SK-N-SH (cell line): ENCODE measurements around the gene SLC13A1. TPM values are rescaled to one million over a fixed set of nuclear protein-coding genes. Genes with fewer than 3 reads are reported as not detected.

Experiments
- CTCF ChIA-PET: fragments of 300-600, 350-600 bp; formaldehyde crosslinking; extraction: SDS; loops from one replicate; lab custom pipeline; 2021; lab: Yijun Ruan, JAX
- POLR2A ChIA-PET: fragments of 350-600 bp; sonication (Branson Sonifier 250); formaldehyde crosslinking; extraction: SDS; loops from one replicate; lab custom pipeline; 2020; ENCODE audit warnings: antibody characterized with exemption, inconsistent platforms; lab: Yijun Ruan, JAX
- DNase-seq: peaks from one replicate; pipeline ENCODE4 v3.0.0; 2012
- H2AFZ ChIP-seq: fragments of 200-600 bp; sonication (generic); 2 replicates; pipeline ENCODE4 v1.8.1; 2016; ENCODE audit warnings: antibody characterized with exemption, mild to moderate bottlenecking, low read depth
- H3F3A ChIP-seq: fragments of 200-600 bp; sonication (generic); replicated peaks from 2 replicates; pipeline ENCODE3; 2016; ENCODE audit warnings: antibody characterized with exemption, mild to moderate bottlenecking; ENCODE audit not compliant: insufficient read depth
- H3K27ac ChIP-seq, 2 experiments: fragments of 200-500 bp in 1 of 2; fragments of 200-600 bp in 1 of 2; sonication (Bioruptor generic) in 1 of 2; sonication (generic), shearing (Covaris generic) in 1 of 2; 2 replicates each; pipeline versions ENCODE4 v1.5.1 to v1.6.1; 2014 to 2016; ENCODE audit warnings: low read depth in 2 of 2, inconsistent platforms in 1 of 2, low read length in 1 of 2, mild to moderate bottlenecking in 1 of 2, mixed read lengths in 1 of 2
- H3K27me3 ChIP-seq: fragments of 200-600 bp; sonication (generic), shearing (Covaris generic); 2 replicates; pipeline ENCODE4 v1.6.1; 2016; ENCODE audit warnings: mixed run types; ENCODE audit not compliant: insufficient read depth
- H3K36me3 ChIP-seq, 2 experiments: fragments of 200-500 bp in 1 of 2; fragments of 200-600 bp in 1 of 2; sonication (Bioruptor generic) in 1 of 2; sonication (generic) in 1 of 2; replicated peaks in 1 of 2; 2 replicates each; pipeline versions ENCODE3 to v1.5.1; 2014 to 2016; ENCODE audit warnings: low read length in 1 of 2, mild to moderate bottlenecking in 1 of 2; ENCODE audit not compliant: insufficient read depth in 2 of 2, control insufficient read depth in 1 of 2
- H3K4me1 ChIP-seq, 2 experiments: fragments of 200-500 bp in 1 of 2; fragments of 200-600 bp in 1 of 2; sonication (Bioruptor generic) in 1 of 2; sonication (generic), shearing (Covaris generic) in 1 of 2; 2 replicates each; pipeline versions ENCODE4 v1.5.1 to v1.6.1; 2014 to 2016; ENCODE audit warnings: low read depth in 1 of 2, low read length in 1 of 2, mixed run types in 1 of 2; ENCODE audit not compliant: insufficient read depth in 2 of 2, control insufficient read depth in 1 of 2
- H3K4me2 ChIP-seq: fragments of 200-600 bp; sonication (generic), shearing (Covaris generic); 2 replicates; pipeline ENCODE4 v1.6.1; 2017; ENCODE audit warnings: mixed run types
- H3K4me3 ChIP-seq, 2 experiments: fragments of 200-500 bp in 1 of 2; fragments of 200-600 bp in 1 of 2; sonication (Bioruptor generic) in 1 of 2; sonication (generic), shearing (Covaris generic) in 1 of 2; 2 replicates each; pipeline versions ENCODE4 v1.5.1 to v1.8.1; 2014 to 2016; ENCODE audit warnings: low read depth in 2 of 2, inconsistent platforms in 1 of 2, low read length in 1 of 2, mild to moderate bottlenecking in 1 of 2, mixed read lengths in 1 of 2, moderate library complexity in 1 of 2
- H3K79me2 ChIP-seq: fragments of 200-600 bp; sonication (generic); 2 replicates; pipeline ENCODE4 v1.8.1; 2017; ENCODE audit warnings: mild to moderate bottlenecking; ENCODE audit not compliant: insufficient read depth
- H3K9ac ChIP-seq: fragments of 200-600 bp; sonication (generic); 2 replicates; pipeline ENCODE4 v1.6.1; 2017; ENCODE audit warnings: mixed run types
- H3K9me2 ChIP-seq: fragments of 200-600 bp; sonication (generic); 2 replicates; pipeline ENCODE4 v1.6.1; 2017; ENCODE audit warnings: mixed run types
- H3K9me3 ChIP-seq: fragments of 200-600 bp; sonication (generic); 2 replicates; pipeline ENCODE4 v1.6.1; 2017; ENCODE audit warnings: mixed run types, mild to moderate bottlenecking, moderate library complexity
- H4K20me1 ChIP-seq: fragments of 200-600 bp; sonication (generic); 2 replicates; pipeline ENCODE4 v1.6.1; 2017; ENCODE audit warnings: mild to moderate bottlenecking, mixed run types; ENCODE audit not compliant: insufficient read depth
- CHD2 ChIP-seq: fragments of 150-350 bp; IDR thresholded peaks from 2 replicates; pipeline ENCODE4 v1.6.1; 2018; ENCODE audit warnings: low read length; ENCODE audit not compliant: partially characterized antibody
- EZH2phosphoT487 ChIP-seq: fragments of 200-600 bp; sonication (generic); IDR thresholded peaks from 2 replicates; pipeline ENCODE4 v1.6.1; 2017; ENCODE audit warnings: low read depth, mixed run types, mild to moderate bottlenecking, antibody characterized with exemption, moderate library complexity, borderline replicate concordance
- FOSL2 ChIP-seq: IDR thresholded peaks from 2 replicates; pipeline ENCODE4 v1.4.0; 2012; ENCODE audit warnings: low read depth, mild to moderate bottlenecking, moderate library complexity, borderline replicate concordance
- IRF3 ChIP-seq: fragments of 150-350 bp; IDR thresholded peaks from 2 replicates; pipeline ENCODE4 v1.6.1; 2016; ENCODE audit warnings: mild to moderate bottlenecking, low read depth, low read length
- MXI1 ChIP-seq: IDR thresholded peaks from 2 replicates; pipeline ENCODE4 v1.6.1; 2012; ENCODE audit warnings: mild to moderate bottlenecking, low read depth, low read length, improper control_type of control experiment
- NRF1 ChIP-seq: IDR thresholded peaks from 2 replicates; pipeline ENCODE4 v1.6.1; 2012; ENCODE audit warnings: low read depth, mild to moderate bottlenecking, low read length
- PBX3 ChIP-seq: IDR thresholded peaks from 2 replicates; pipeline ENCODE4; 2012
- POLR2AphosphoS5 ChIP-seq: IDR thresholded peaks from 2 replicates; pipeline ENCODE4 v1.6.1; 2012; ENCODE audit warnings: low read depth, low read length
- RAD21 ChIP-seq: IDR thresholded peaks from 2 replicates; pipeline ENCODE4 v1.6.1; 2012; ENCODE audit warnings: mild to moderate bottlenecking, low read length
- RCOR1 ChIP-seq: fragments of 150-350 bp; IDR thresholded peaks from 2 replicates; pipeline ENCODE4 v1.6.1; 2017; ENCODE audit warnings: antibody characterized with exemption, low read length
- RXRA ChIP-seq: IDR thresholded peaks from 2 replicates; pipeline ENCODE4 v1.4.0; 2012; ENCODE audit warnings: low read depth, mild to moderate bottlenecking, borderline replicate concordance
- SIN3A ChIP-seq: IDR thresholded peaks from 2 replicates; pipeline ENCODE4 v1.6.1; 2012; ENCODE audit warnings: low read depth, mild to moderate bottlenecking, low read length, moderate library complexity, borderline replicate concordance
- SMC3 ChIP-seq: IDR thresholded peaks from 2 replicates; pipeline ENCODE4 v1.6.1; 2012; ENCODE audit warnings: low read depth, low read length, improper control_type of control experiment
- TCF12 ChIP-seq: IDR thresholded peaks from 2 replicates; pipeline ENCODE4 v1.4.0; 2012
- USF1 ChIP-seq: IDR thresholded peaks from 2 replicates; pipeline ENCODE4 v1.4.0; 2012; ENCODE audit warnings: low read depth, borderline replicate concordance
- YY1 ChIP-seq: IDR thresholded peaks from 2 replicates; pipeline ENCODE4 v1.4.0; 2012; ENCODE audit warnings: low read depth, mild to moderate bottlenecking
- ZBTB33 ChIP-seq: IDR thresholded peaks from 2 replicates; pipeline ENCODE4 v1.4.0; 2012; ENCODE audit warnings: low read depth, borderline replicate concordance
- WGBS: methylation state at CpG from one replicate; pipeline ENCODE4 v1.1.6; 2017; ENCODE audit warnings: low lambda C conversion rate; 5-methylcytosine and 5-hydroxymethylcytosine counted together
- polyA plus RNA-seq, 3 experiments: library from polyadenylated mRNA; depleted of rRNA; stranded (reverse); fragments of >200 nt; gene quantifications; 2 replicates each; pipeline ENCODE4 v1.2.3, GENCODE V29; 2012

Gene SLC13A1
- polyA plus RNA-seq, 1 of the 3 experiments (the other 2 are of a cell fraction), result not detected

- Histone ChIP-seq H3K27ac (no peak overlapping the region), H3K9me3 (no peaks in the 10 kb centered on the region), H3K36me3 (no peaks in the 10 kb centered on the region), H3K4me2 (no peak overlapping the region), H3F3A (no peaks in the 10 kb centered on the region), H2AFZ (no peak overlapping the region), H3K27me3 (no peaks in the 10 kb centered on the region), H3K79me2 (no peaks in the 10 kb centered on the region), H3K9ac (no peak overlapping the region), H3K4me1 (no peaks in the 10 kb centered on the region; a peak in 1 of 4 replicates), H3K4me3 (no peak overlapping the region), H3K9me2 (no peaks in the 10 kb centered on the region), H4K20me1 (no peaks in the 10 kb centered on the region)
- WGBS, result 9% methylated on average over 2 of the region's 2 CpGs
- ChIA-PET POLR2A (no interaction called here), CTCF (no interaction called here)
- no peak for DNase-seq
- no peak for TF ChIP-seq POLR2AphosphoS5
- no peak for TF ChIP-seq PBX3
- TF ChIP-seq USF1, result no peak
- no peak for TF ChIP-seq EZH2phosphoT487
- TF ChIP-seq RXRA, result no peak
- no peak for TF ChIP-seq NRF1
- no peak for TF ChIP-seq TCF12
- TF ChIP-seq IRF3, result no peak
- no peak for TF ChIP-seq RAD21
- no peak for TF ChIP-seq ZBTB33
- TF ChIP-seq RCOR1, result no peak
- no peak for TF ChIP-seq MXI1
- no peak for TF ChIP-seq SMC3
- no peak for TF ChIP-seq CHD2
- TF ChIP-seq YY1, result no peak
- TF ChIP-seq FOSL2, result no peak
- TF ChIP-seq SIN3A, result no peak
These were observed 1.7 kb downstream of the SLC13A1 start for GRCh38 chr7:123198111-123198510.
